Activated naive CD8-positive, alpha-beta T cell treated with anti-CD3 and anti-CD28 coated beads, Interleukin-2, amount 10 ng/mL, durations not matched to agents 7 days and 5 days (primary cell): ENCODE results near the gene ARHGAP18. TPM values are rescaled to one million over a fixed set of nuclear protein-coding genes. Genes with fewer than 3 reads are reported as not detected.

Source experiments
- ATAC-seq: fragments of 150-1000 bp; cut with Tn5 transposase; one replicate; pipeline ENCODE4 v1.10.0; 2021; ENCODE audit warnings: low read depth, moderate library complexity
- POLR2A ChIA-PET: fragments of 350-600 bp; sonication (Branson Sonifier 250); formaldehyde crosslinking; loops from one replicate; lab custom pipeline; 2021; ENCODE audit warnings: antibody characterized with exemption; lab: Charles Lee
- DNase-seq: peaks from one replicate; pipeline ENCODE4 v3.0.0; 2021
- H3K27ac Mint-ChIP-seq: one replicate; pipeline ENCODE4 v1.8.0; 2022; ENCODE audit warnings: mild to moderate bottlenecking, mixed read lengths
- H3K27me3 Mint-ChIP-seq: one replicate; pipeline ENCODE4 v1.8.0; 2022; ENCODE audit warnings: mild to moderate bottlenecking, moderate library complexity, mixed read lengths
- H3K36me3 Mint-ChIP-seq: one replicate; pipeline ENCODE4 v1.8.0; 2021; ENCODE audit warnings: mild to moderate bottlenecking, mixed read lengths
- H3K4me1 Mint-ChIP-seq: one replicate; pipeline ENCODE4 v1.8.0; 2021; ENCODE audit warnings: mixed read lengths
- H3K4me3 Mint-ChIP-seq: one replicate; pipeline ENCODE4 v1.8.0; 2022; ENCODE audit warnings: mild to moderate bottlenecking, moderate library complexity, mixed read lengths
- H3K9me3 Mint-ChIP-seq: one replicate; pipeline ENCODE4 v1.8.0; 2021; ENCODE audit warnings: mixed read lengths
- total RNA-seq, 2 experiments: library from RNA; stranded (reverse); gene quantifications; one replicate each; pipeline ENCODE4 v1.2.3, GENCODE V29; 2021

The ARHGAP18 gene
- total RNA-seq, 2 experiments from 2014 or later, result 12.1 to 12.7 TPM

DNA sequence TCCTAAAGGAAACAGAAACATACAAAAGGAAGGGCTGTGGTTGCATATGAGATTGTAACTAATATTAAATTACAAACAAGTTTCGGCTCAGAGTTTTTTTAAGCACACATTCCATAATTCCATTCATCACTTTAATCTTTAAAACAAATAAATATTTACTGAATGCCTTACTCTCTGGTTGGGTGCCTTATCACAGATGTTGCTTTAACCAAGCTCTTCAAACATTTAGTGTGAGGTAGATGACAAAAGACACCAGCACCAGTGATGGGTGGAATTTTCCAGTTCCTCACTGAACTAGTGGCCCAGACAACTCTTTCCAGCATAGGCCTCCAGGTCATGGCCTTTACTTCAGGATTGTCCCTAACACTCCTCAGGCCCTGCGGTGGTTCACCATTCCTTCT is 58.7 kb downstream of the ARHGAP18 start:
- POLR2A ChIA-PET, result no interaction called here
- peaks cover 16% of the 10 kb centered on the region for H3K4me1 Mint-ChIP-seq
- DNase-seq, result no peak
- H3K27ac Mint-ChIP-seq, result no peak overlapping the region
- H3K4me3 Mint-ChIP-seq, result no peak overlapping the region
- peaks cover 5% of the 10 kb centered on the region for H3K27me3 Mint-ChIP-seq
- H3K36me3 Mint-ChIP-seq, result peaks cover 8% of the 10 kb centered on the region
- H3K9me3 Mint-ChIP-seq, result no peaks in the 10 kb centered on the region
- ATAC-seq, result no peak

DNA sequence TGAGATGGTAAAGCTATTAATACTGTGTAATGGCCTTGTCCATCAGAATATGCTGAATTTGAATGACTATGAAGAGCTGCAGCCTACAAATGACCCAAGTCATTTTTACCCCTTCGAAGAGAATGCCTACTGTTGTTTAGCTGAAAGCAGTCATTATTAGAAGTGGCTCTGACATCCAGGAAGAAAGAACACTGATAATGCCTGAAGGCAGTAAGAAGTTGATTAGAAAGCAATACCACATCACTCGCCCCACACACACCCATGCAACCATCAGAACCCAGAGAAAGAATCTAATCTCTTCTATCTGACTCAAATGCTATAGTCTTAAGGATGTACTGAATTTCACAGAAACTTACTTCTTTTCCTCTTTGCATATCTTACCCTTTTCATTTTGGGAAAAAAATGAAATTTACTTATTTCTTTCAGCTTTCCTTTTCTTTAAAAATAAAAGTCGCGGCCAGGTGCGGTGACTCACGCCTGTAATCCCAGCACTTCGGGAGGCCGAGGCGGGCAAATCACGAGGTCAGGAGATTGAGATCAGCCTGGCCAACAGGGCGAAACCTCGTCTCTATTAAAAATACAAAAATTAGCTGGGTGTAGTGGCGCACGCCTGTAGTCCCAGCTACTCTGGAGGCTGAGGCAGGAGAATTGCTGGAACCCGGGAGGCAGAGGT is 61.0 kb downstream of the ARHGAP18 start:
- POLR2A ChIA-PET, result no interaction called here
- Mint-ChIP-seq H3K4me3 (no peak overlapping the region), H3K27ac (no peak overlapping the region)

DNA sequence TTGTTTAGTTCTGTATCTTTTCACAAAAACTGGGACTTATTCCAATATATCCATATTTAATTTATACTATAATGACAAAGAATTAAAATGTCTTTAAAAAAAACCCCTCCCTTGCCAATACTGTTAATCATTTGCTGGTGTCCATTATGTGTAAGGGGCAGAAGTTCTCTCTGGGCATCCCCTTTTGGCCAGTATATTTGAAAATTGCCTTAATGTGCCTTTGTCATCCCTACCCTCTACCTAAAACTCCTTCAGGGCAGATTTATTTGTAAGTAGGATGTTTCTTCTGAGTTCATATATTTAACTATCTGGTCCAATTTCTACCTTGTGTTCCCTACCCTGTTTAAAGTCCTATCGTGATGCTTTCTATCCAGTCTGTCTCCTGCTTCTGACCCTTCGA is 62.9 kb downstream of the ARHGAP18 start:
- H3K36me3 Mint-ChIP-seq, result peaks cover 2% of the 10 kb centered on the region
- peaks cover 5% of the 10 kb centered on the region for H3K27me3 Mint-ChIP-seq
- no peak overlapping the region for H3K4me3 Mint-ChIP-seq
- peaks cover 1% of the 10 kb centered on the region for H3K9me3 Mint-ChIP-seq
- H3K27ac Mint-ChIP-seq, result no peak overlapping the region
- H3K4me1 Mint-ChIP-seq, result peaks cover 7% of the 10 kb centered on the region
- ATAC-seq (no peak), DNase-seq (no peak)
- POLR2A ChIA-PET, result no interaction called here

More for the DNA sequence above, 61.0 kb downstream of the ARHGAP18 start:
- DNase-seq (no peak), ATAC-seq (no peak)
- H3K9me3 Mint-ChIP-seq, result no peaks in the 10 kb centered on the region
- peaks cover 5% of the 10 kb centered on the region for H3K36me3 Mint-ChIP-seq
- H3K27me3 Mint-ChIP-seq, result peaks cover 5% of the 10 kb centered on the region
- H3K4me1 Mint-ChIP-seq, result peaks cover 13% of the 10 kb centered on the region

DNA sequence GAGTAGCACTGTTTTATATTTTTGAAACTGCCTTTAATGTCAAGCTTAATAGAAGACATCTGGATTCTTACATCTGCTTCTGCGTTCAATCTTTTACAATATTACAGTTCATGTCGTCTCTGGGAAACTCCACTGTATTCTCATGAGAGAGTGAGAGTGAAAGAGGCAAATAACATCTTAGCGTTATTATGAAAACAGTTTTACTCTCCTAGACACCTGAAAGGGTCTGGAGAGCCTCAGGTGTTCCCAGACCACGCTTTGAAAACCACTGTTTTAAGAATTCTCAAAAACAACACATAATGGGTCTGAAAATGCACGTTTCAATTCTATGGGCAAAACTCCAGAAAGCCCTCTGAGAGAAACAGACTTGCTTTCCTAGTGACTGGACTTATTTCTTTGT is 63.3 kb downstream of the ARHGAP18 start:
- H3K27ac Mint-ChIP-seq, result no peak overlapping the region
- peaks cover 1% of the 10 kb centered on the region for H3K9me3 Mint-ChIP-seq
- peaks cover 3% of the 10 kb centered on the region for H3K27me3 Mint-ChIP-seq
- peaks cover 2% of the 10 kb centered on the region for H3K36me3 Mint-ChIP-seq
- no peak overlapping the region for H3K4me3 Mint-ChIP-seq
- H3K4me1 Mint-ChIP-seq, result peaks cover 6% of the 10 kb centered on the region
- no peak for ATAC-seq
- DNase-seq, result no peak
- POLR2A ChIA-PET, result no interaction called here

DNA sequence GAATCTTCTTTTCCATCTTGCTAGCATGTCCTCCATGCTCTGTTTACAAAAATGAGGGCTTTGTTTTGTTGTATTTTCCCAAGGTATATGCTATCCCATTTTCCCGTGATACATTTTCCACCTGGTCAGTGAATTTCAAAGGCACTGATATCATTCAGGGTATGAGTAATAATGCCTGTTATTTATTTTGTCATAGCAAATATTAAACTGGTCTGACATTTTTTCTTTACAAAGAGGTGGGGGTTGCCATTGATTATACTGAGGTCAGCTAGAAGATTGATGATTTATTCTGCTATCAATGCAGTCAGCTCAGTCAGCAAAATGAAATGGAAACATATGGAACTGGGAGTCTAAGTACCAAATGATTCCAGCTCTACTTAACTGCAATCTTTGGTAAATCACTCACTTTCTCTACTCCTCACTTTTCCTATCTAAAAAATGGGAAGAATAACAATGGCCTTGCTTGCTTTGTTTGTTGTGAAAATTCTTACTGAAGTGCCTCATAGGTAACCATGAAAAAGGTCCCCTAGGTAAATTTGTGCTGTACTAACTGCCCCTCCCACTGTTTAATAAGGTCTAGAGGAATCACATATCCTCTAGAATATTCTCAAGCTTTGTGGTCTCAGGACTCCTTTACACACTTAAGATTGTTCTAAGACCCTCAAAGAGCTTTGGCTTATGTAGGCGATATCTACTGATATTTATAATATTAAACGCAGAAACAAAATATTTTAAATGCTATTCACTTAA is 64.0 kb downstream of the ARHGAP18 start:
- POLR2A ChIA-PET, result no interaction called here
- Mint-ChIP-seq H3K36me3 (peaks cover 4% of the 10 kb centered on the region), H3K27ac (no peak overlapping the region), H3K27me3 (no peaks in the 10 kb centered on the region), H3K9me3 (peaks cover 1% of the 10 kb centered on the region), H3K4me1 (peaks cover 4% of the 10 kb centered on the region), H3K4me3 (no peak overlapping the region)
- DNase-seq, result no peak
- no peak for ATAC-seq

DNA sequence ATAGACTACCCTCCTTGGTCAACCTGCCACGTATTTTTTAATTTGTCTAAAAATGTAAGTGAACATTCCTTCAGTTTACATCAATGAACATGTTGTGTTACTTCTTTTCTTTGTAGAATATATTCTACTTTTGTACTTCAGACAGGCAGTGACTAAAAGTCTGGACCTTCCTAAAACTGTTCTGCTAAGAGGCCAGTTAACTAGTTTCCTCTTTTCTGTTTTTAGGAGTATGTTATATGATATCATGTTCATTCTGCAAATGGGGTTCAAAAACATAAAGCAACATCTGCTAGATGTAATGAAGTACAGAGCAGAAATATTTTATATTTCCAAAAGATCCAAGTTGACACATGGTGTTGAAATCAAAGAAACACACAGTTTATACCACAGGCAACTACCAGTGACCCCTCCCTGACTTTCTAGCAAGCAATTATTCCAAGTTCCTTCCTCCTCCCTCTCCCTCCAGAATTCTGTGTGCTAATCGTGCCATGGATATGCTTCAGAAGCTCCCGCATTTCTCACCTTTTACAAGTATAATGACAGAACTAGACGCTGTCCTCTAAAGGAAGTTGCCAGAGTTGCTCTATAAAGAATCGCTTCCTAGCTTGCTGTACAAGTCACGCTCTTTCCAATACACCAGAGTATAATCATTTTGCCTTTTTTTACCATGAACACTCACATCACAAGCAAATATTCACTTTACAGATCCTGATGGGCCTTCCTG is 64.7 kb downstream of the ARHGAP18 start:
- ATAC-seq (no peak), DNase-seq (no peak)
- Mint-ChIP-seq H3K4me3 (no peak overlapping the region), H3K36me3 (peaks cover 7% of the 10 kb centered on the region), H3K27ac (no peak overlapping the region), H3K9me3 (peaks cover 1% of the 10 kb centered on the region), H3K4me1 (peaks cover 3% of the 10 kb centered on the region), H3K27me3 (no peaks in the 10 kb centered on the region)
- POLR2A ChIA-PET, result no interaction called here

DNA sequence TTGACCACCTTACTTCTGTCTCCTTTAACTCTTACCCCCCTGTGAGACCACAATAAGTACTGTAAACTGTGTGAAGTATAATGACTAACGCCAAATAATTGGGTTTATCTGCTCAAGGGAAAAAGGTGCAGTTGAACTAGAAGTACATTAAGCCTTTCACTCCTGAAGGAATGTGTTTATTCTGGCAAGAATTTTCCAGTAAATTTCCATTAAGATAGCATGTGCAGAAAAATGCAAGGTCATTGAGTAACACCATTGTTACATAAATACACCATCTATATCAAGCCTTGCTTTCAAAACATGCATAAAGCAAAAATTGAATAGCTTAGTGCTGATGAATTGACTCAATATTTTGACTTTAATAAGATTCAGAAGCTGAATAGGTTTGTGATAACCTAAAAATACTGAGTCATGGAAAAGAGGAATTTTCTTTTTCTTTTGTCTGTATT is 65.4 kb downstream of the ARHGAP18 start:
- Mint-ChIP-seq H3K9me3 (peaks cover 1% of the 10 kb centered on the region), H3K4me1 (peaks cover 3% of the 10 kb centered on the region), H3K36me3 (peaks cover 8% of the 10 kb centered on the region), H3K27ac (no peak overlapping the region), H3K27me3 (no peaks in the 10 kb centered on the region), H3K4me3 (no peak overlapping the region)
- DNase-seq (no peak), ATAC-seq (no peak)
- POLR2A ChIA-PET, result no interaction called here

DNA sequence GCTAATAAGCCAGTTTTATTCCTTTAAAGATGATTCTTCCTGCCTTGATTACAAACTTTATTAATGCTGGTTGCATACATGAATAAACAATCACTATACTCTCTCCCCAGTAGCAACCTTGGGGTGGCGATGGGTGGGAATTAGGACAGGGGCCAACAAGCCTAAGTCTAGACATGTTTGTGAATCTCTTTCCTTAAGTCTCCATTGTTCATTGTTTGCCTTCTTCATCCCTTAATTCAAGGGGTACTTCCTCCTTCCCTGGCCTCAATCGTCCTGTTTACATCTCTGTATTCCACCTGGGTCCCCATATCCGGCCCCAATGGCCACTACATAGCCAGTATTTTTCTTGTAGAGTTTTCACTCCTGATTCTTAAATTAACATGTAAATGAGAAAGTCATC is 66.0 kb downstream of the ARHGAP18 start:
- Mint-ChIP-seq H3K27ac (no peak overlapping the region), H3K36me3 (peaks cover 8% of the 10 kb centered on the region), H3K27me3 (no peaks in the 10 kb centered on the region), H3K4me1 (peaks cover 3% of the 10 kb centered on the region), H3K4me3 (no peak overlapping the region), H3K9me3 (peaks cover 1% of the 10 kb centered on the region)
- DNase-seq (no peak), ATAC-seq (no peak)
- POLR2A ChIA-PET, result no interaction called here

DNA sequence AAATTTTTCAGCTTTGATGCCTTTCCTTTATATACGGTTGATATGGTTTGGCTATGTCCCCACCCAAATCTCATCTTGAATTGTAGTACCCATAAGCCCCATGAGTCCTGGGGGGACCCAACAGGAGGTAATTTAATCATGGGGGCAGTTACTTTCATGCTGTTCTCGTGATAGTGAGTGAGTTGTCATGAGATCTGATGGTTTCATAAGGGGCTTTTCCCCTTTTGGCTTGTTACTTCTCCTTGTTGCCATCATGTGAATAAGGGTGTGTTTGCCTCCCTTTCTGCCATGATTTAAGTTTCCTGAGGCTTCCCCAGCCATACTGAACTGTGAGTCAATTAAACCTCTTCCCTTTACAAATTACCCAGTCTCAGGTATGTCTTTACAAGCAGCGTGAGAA is 66.8 kb downstream of the ARHGAP18 start:
- Mint-ChIP-seq H3K4me3 (no peak overlapping the region), H3K27me3 (no peaks in the 10 kb centered on the region), H3K36me3 (peaks cover 8% of the 10 kb centered on the region), H3K27ac (no peak overlapping the region), H3K9me3 (peaks cover 1% of the 10 kb centered on the region), H3K4me1 (no peaks in the 10 kb centered on the region)
- POLR2A ChIA-PET, result no interaction called here
- DNase-seq (no peak), ATAC-seq (no peak)

DNA sequence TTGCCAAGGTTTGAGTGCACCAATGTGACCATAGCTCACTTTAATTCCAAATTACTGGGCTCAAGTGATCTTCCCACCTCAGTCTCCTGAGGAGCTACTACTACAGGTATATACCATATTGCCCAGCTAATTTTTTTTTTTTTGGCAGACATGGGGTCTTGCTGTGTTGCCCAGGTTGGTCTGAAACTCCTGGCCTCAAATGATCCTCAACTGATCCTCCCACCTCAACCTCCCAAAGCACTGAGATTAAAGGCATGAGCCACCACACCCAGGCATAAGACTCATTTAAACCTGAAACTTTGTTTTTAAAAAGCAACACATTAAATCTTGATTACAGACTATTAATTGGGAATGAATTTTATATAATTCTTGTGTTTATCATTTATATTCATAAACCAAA is 67.7 kb downstream of the ARHGAP18 start:
- peaks cover 12% of the 10 kb centered on the region for H3K36me3 Mint-ChIP-seq
- ATAC-seq (no peak), DNase-seq (no peak)
- H3K27ac Mint-ChIP-seq, result no peak overlapping the region
- H3K4me3 Mint-ChIP-seq, result no peak overlapping the region
- peaks cover 1% of the 10 kb centered on the region for H3K9me3 Mint-ChIP-seq
- H3K4me1 Mint-ChIP-seq, result no peaks in the 10 kb centered on the region
- H3K27me3 Mint-ChIP-seq, result no peaks in the 10 kb centered on the region
- POLR2A ChIA-PET, result no interaction called here

DNA sequence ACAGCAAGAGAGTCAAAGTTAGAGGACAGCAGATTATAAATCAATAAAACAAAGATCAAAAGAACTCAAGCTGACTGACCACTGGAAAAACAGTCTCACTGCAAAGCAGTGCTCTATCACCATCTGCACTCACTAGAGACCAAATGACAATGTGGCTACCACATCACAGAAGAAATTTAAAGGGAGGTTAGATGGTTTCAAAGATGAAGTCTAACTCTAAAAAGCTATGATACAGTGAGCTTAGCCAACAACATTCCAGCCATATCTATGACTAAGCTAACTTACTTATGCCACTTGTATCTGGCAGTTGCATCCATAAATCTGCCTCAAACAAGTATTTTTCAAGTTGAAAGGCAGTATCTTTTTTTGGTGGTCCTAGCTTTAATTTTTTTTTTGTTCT is 68.6 kb downstream of the ARHGAP18 start:
- POLR2A ChIA-PET, result no interaction called here
- no peak overlapping the region for H3K27ac Mint-ChIP-seq
- H3K4me3 Mint-ChIP-seq, result no peak overlapping the region
- ATAC-seq (no peak), DNase-seq (no peak)
- no peaks in the 10 kb centered on the region for H3K4me1 Mint-ChIP-seq
- H3K27me3 Mint-ChIP-seq, result no peaks in the 10 kb centered on the region
- peaks cover 1% of the 10 kb centered on the region for H3K9me3 Mint-ChIP-seq
- peaks cover 15% of the 10 kb centered on the region for H3K36me3 Mint-ChIP-seq

DNA sequence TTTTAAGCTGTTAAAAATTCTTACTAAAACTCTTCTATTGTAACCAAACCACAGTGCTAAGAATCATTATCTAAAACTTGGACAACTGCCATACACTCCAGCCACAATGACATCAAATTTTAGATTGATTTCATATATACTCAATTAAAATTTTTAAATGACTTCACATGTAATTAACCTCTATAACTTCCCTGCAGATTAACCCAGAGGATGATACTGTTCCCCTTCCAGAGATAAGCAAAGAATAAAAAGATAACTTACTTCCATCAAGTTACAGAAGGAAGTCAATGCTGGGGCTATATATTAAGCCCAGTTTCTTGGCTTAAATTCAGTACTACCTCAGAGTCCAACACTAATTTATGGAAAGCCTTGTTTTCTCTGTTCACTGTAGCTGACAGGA is 71.3 kb downstream of the ARHGAP18 start:
- no peaks in the 10 kb centered on the region for H3K27me3 Mint-ChIP-seq
- DNase-seq (no peak), ATAC-seq (no peak)
- peaks cover 27% of the 10 kb centered on the region for H3K36me3 Mint-ChIP-seq
- no peaks in the 10 kb centered on the region for H3K4me1 Mint-ChIP-seq
- no peak overlapping the region for H3K27ac Mint-ChIP-seq
- H3K4me3 Mint-ChIP-seq, result no peak overlapping the region
- peaks cover 1% of the 10 kb centered on the region for H3K9me3 Mint-ChIP-seq
- POLR2A ChIA-PET, result no interaction called here

DNA sequence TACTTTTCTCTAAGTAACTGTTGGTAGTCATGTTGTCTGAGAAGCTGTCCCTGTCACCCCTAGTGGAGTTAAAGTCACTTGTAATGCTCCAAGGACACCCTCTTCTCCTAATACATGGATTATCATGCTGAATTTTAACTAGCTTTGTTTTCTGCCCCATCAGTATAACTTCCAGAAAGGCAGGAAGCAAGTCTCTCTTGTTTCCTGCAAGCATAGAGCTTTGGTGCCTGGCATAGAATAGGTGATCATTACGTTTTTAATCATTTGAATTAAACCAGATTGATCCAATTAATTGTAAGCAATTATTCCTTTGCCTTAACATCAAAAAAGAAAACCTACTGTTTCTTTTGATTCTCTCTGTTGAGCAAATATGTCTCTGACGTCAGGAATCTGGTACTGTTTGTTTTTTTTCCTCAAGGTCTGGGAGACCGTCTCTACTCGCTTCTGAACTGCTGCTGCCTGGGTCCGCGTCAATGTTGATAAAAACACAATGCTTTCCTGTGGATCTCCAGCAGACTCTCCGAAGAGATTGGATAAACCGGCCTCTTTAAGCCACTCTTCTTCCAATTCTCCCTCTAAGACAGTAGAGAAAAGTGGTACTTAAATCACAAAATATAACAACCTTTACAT is 71.8 kb downstream of the ARHGAP18 start:
- no peaks in the 10 kb centered on the region for H3K27me3 Mint-ChIP-seq
- DNase-seq (no peak), ATAC-seq (no peak)
- H3K27ac Mint-ChIP-seq, result no peak overlapping the region
- H3K4me1 Mint-ChIP-seq, result no peaks in the 10 kb centered on the region
- POLR2A ChIA-PET, result no interaction called here
- peaks cover 1% of the 10 kb centered on the region for H3K9me3 Mint-ChIP-seq
- H3K36me3 Mint-ChIP-seq, result peaks cover 29% of the 10 kb centered on the region
- no peak overlapping the region for H3K4me3 Mint-ChIP-seq
